B cell (primary cell): Measurements from ENCODE around the gene NOD2. TPM values are rescaled to one million over a fixed set of nuclear protein-coding genes. Genes with fewer than 3 reads are reported as not detected.

Source experiments
- ATAC-seq: fragments of 200-7000 bp; cut with Tn5 transposase; one replicate; pipeline ENCODE4 v1.10.0; 2021; ENCODE audit warnings: low read depth, mild to moderate bottlenecking, moderate number of reproducible peaks, moderate library complexity
- CTCF ChIA-PET: fragments of 350-600 bp; sonication (Branson Sonifier 250); formaldehyde crosslinking; loops from one replicate; lab custom pipeline; 2021; ENCODE audit warnings: antibody characterized with exemption, inconsistent platforms; lab: Charles Lee
- POLR2A ChIA-PET: fragments of 350-600 bp; sonication (Branson Sonifier 250); formaldehyde crosslinking; loops from one replicate; lab custom pipeline; 2021; ENCODE audit warnings: antibody characterized with exemption; lab: Charles Lee
- DNase-seq: peaks from one replicate; pipeline ENCODE4 v3.0.0; 2013
- H2AFZ ChIP-seq: 2 replicates; pipeline ENCODE4 v1.6.1; 2012; ENCODE audit warnings: mild to moderate bottlenecking, low read depth, low read length; ENCODE audit not compliant: insufficient read depth, poor library complexity, severe bottlenecking
- H3K27ac ChIP-seq, 2 donors: 1 replicate in 1 of 2; 2 replicates in 1 of 2; pipeline ENCODE4 v1.5.1; 2012 to 2013; ENCODE audit warnings: low read length in 2 of 2, mild to moderate bottlenecking in 2 of 2, moderate library complexity in 1 of 2
- H3K27me3 ChIP-seq, 4 experiments: fragments of 200-600 bp in 1 of 4; sonication (generic) in 1 of 4; replicated peaks in 1 of 4; 1 replicate in 2 of 4; 2 replicates in 2 of 4; pipeline versions ENCODE4 v1.6.1 to v1.7.0; 2013 to 2016; ENCODE audit warnings: low read length in 3 of 4, mild to moderate bottlenecking in 2 of 4, mixed read lengths in 1 of 4, moderate library complexity in 1 of 4; ENCODE audit not compliant: insufficient read depth in 4 of 4, control insufficient read depth in 3 of 4; ENCODE audit errors: control extremely low read depth in 1 of 4
- H3K36me3 ChIP-seq, 2 experiments: replicated peaks in 1 of 2; 1 replicate in 1 of 2; 2 replicates in 1 of 2; pipeline versions ENCODE4 v1.6.1 to v1.7.1; 2013; ENCODE audit warnings: low read length in 1 of 2; ENCODE audit not compliant: insufficient read depth in 2 of 2, control insufficient read depth in 1 of 2; ENCODE audit errors: control extremely low read depth in 1 of 2, extremely low read depth in 1 of 2
- H3K4me1 ChIP-seq, 2 donors: fragments of 200-600 bp in 1 of 2; sonication (generic) in 1 of 2; 1 replicate in 1 of 2; 2 replicates in 1 of 2; pipeline versions ENCODE4 v1.5.1 to v1.6.1; 2013 to 2017; ENCODE audit warnings: low read length in 2 of 2; ENCODE audit not compliant: control insufficient read depth in 2 of 2, insufficient read depth in 2 of 2
- H3K4me2 ChIP-seq: replicated peaks from 2 replicates; pipeline ENCODE3; 2012; ENCODE audit warnings: mild to moderate bottlenecking, low read depth, low read length; ENCODE audit not compliant: poor library complexity, severe bottlenecking
- H3K4me3 ChIP-seq, 5 experiments: fragments of 200-600 bp in 1 of 5; sonication (generic) in 1 of 5; 1 replicate in 3 of 5; 2 replicates in 2 of 5; pipeline versions ENCODE4 v1.5.1 to v1.7.0; 2011 to 2016; ENCODE audit warnings: low read length in 4 of 5, mild to moderate bottlenecking in 4 of 5, low read depth in 2 of 5, control low read depth in 1 of 5, moderate library complexity in 1 of 5; ENCODE audit not compliant: insufficient read depth in 1 of 5; ENCODE audit errors: control extremely low read depth in 1 of 5, extremely low read depth in 1 of 5
- H3K79me2 ChIP-seq: fragments of 200-600 bp; sonication (generic); one replicate; pipeline ENCODE4 v1.6.0; 2016; ENCODE audit warnings: low read length; ENCODE audit not compliant: control insufficient read depth, insufficient read depth
- H3K9ac ChIP-seq: fragments of 200-600 bp; sonication (generic); 2 replicates; pipeline ENCODE4 v1.6.1; 2017; ENCODE audit warnings: mild to moderate bottlenecking, low read length, moderate library complexity
- H3K9me3 ChIP-seq, 3 donors: one replicate each; pipeline versions ENCODE4 v1.6.1 to v1.7.1; 2013; ENCODE audit warnings: low read length in 2 of 3; ENCODE audit not compliant: control insufficient read depth in 2 of 3, insufficient read depth in 1 of 3; ENCODE audit errors: control extremely low read depth in 1 of 3
- H4K20me1 ChIP-seq: 2 replicates; pipeline ENCODE4 v1.6.0; 2012; ENCODE audit warnings: mild to moderate bottlenecking, low read length; ENCODE audit not compliant: insufficient read depth, control insufficient read depth, poor library complexity, severe bottlenecking
- H3K27ac Mint-ChIP-seq: one replicate; pipeline ENCODE4 v1.8.0; 2021; ENCODE audit warnings: mixed read lengths
- H3K27me3 Mint-ChIP-seq: one replicate; pipeline ENCODE4 v1.8.0; 2021; ENCODE audit warnings: mixed read lengths
- H3K4me1 Mint-ChIP-seq: one replicate; pipeline ENCODE4 v1.8.0; 2021; ENCODE audit warnings: mixed read lengths
- H3K4me3 Mint-ChIP-seq: one replicate; pipeline ENCODE4 v1.8.0; 2021; ENCODE audit warnings: mixed read lengths
- H3K9me3 Mint-ChIP-seq: one replicate; pipeline ENCODE4 v1.8.0; 2022; ENCODE audit warnings: mixed read lengths; ENCODE audit not compliant: insufficient read depth
- EZH2 ChIP-seq: IDR thresholded peaks from 2 replicates; pipeline ENCODE4 v1.6.1; 2012; ENCODE audit warnings: borderline replicate concordance, low read depth, mild to moderate bottlenecking, moderate library complexity, low read length; ENCODE audit not compliant: insufficient read depth, poor library complexity, severe bottlenecking
- WGBS: methylation state at CpG from one replicate; pipeline ENCODE4 v1.1.5; 2013; ENCODE audit warnings: missing lambda C conversion rate; ENCODE audit not compliant: insufficient coverage; 5-methylcytosine and 5-hydroxymethylcytosine counted together
- intact Hi-C: fragments of 100-400 bp; cut with micrococcal nuclease; formaldehyde crosslinking; loops from one replicate; pipeline ENCODE4 v1.10.0; 2022
- polyA plus RNA-seq: library from polyadenylated mRNA; depleted of rRNA; stranded (reverse); fragments of >200 nt; gene quantifications from 2 replicates; pipeline ENCODE4 v1.2.3, GENCODE V29; 2012
- total RNA-seq, 2 donors: library from RNA; stranded (reverse); fragments of 120-200 nt in 1 of 2; gene quantifications; 1 replicate in 1 of 2; 2 replicates in 1 of 2; pipeline versions ENCODE4 v1.2.3 to v1.2.4, GENCODE V29; 2013 to 2022
- TF ChIP-seq, protein P1 (sequence below): fragments of 200-600 bp; IDR thresholded peaks from one replicate; pipeline ENCODE4 v1.8.0; 2022; ENCODE audit warnings: antibody characterized with exemption, mild to moderate bottlenecking

Gene NOD2
- total and polyA plus RNA-seq, 2 donors (not counting 1 experiment from before 2014, with no cell fraction given), result 1.2 to 1.8 TPM

- ChIA-PET POLR2A (interaction anchor here (0.7 kb wide), 1 partner anchor 14 kb away, joined by 6 read pairs; no protein-coding TSS in a partner anchor), CTCF (no interaction called here)
- WGBS, result 92% methylated on average over 19 of the region's 19 CpGs
- no peaks in the 10 kb centered on the region for H3K27me3 Mint-ChIP-seq
- H2AFZ ChIP-seq, result no peak overlapping the region
- peaks cover 1 to 11% (median 10%) of the 10 kb centered on the region in 3 donors for H3K9me3 ChIP-seq
- no peak overlapping the region for H3K27ac ChIP-seq
- peak overlapping the region; percentile 13 for H3K27ac Mint-ChIP-seq
- peaks cover 3% of the 10 kb centered on the region for H3K9me3 Mint-ChIP-seq
- no peaks in the 10 kb centered on the region for H3K79me2 ChIP-seq
- no peak overlapping the region for H3K4me3 ChIP-seq
- H3K4me1 Mint-ChIP-seq, result peaks cover 43% of the 10 kb centered on the region
- H4K20me1 ChIP-seq, result no peaks in the 10 kb centered on the region
- H3K36me3 ChIP-seq, result no peaks in the 10 kb centered on the region
- ATAC-seq (no peak), DNase-seq (no peak)
- no peak overlapping the region for H3K9ac ChIP-seq
- TF ChIP-seq, protein P1, sequence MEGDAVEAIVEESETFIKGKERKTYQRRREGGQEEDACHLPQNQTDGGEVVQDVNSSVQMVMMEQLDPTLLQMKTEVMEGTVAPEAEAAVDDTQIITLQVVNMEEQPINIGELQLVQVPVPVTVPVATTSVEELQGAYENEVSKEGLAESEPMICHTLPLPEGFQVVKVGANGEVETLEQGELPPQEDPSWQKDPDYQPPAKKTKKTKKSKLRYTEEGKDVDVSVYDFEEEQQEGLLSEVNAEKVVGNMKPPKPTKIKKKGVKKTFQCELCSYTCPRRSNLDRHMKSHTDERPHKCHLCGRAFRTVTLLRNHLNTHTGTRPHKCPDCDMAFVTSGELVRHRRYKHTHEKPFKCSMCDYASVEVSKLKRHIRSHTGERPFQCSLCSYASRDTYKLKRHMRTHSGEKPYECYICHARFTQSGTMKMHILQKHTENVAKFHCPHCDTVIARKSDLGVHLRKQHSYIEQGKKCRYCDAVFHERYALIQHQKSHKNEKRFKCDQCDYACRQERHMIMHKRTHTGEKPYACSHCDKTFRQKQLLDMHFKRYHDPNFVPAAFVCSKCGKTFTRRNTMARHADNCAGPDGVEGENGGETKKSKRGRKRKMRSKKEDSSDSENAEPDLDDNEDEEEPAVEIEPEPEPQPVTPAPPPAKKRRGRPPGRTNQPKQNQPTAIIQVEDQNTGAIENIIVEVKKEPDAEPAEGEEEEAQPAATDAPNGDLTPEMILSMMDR, result no peak
- no peak for TF ChIP-seq EZH2
- H3K4me2 ChIP-seq, result no peak overlapping the region
- peak overlapping the region; percentile 86 for H3K4me3 Mint-ChIP-seq
- intact Hi-C loops, result loop anchor here (2.0 kb wide), 1 partner anchor 15 kb away; no protein-coding TSS in a partner anchor
- H3K27me3 ChIP-seq, result no peaks in the 10 kb centered on the region
- H3K4me1 ChIP-seq, result peaks cover 28 to 29% of the 10 kb centered on the region in 2 donors
Observed at GRCh38 chr16:50699326-50700159, 6.1 kb downstream of the NOD2 start.

DNA sequence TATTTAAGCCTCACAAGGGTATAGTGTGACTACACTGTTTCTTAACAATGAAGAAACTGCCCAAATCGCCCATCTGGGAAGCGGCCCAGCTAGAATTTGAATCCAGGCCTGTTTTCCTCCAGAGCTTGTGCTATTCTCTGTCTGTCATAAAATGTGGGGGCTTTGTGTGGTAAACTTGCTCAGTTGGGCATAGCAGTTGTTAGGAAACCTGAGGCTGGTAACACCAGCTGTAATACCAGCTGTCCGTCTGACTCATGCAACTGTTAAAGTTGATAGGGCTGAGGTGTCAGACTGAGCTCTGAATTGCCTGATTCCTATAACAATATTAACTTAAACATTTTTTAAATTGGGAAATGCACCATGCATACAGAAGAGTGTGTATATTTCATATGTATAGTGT, 9.3 kb downstream of the NOD2 start:
- peaks cover 10 to 12% of the 10 kb centered on the region in 2 donors for H3K4me1 ChIP-seq
- TF ChIP-seq, protein P1, result no peak
- no peak for TF ChIP-seq EZH2
- DNase-seq (no peak), ATAC-seq (no peak)
- POLR2A ChIA-PET, result no interaction called here
- no peak overlapping the region for H3K4me2 ChIP-seq
- no peak overlapping the region for H3K9ac ChIP-seq
- Mint-ChIP-seq H3K4me1 (peaks cover 20% of the 10 kb centered on the region), H3K4me3 (no peak overlapping the region), H3K27ac (no peak overlapping the region), H3K9me3 (peaks cover 6% of the 10 kb centered on the region), H3K27me3 (no peaks in the 10 kb centered on the region)
- no peaks in the 10 kb centered on the region for H3K79me2 ChIP-seq
- H3K9me3 ChIP-seq, result peaks cover 1 to 21% (median 16%) of the 10 kb centered on the region in 3 donors
- WGBS, result 83% methylated on average over 2 of the region's 3 CpGs
- CTCF ChIA-PET, result interaction anchor here (0.6 to 1.3 kb wide), 4 partner anchors 31 to 78 kb away, joined by 3 read pairs; no protein-coding TSS in a partner anchor
- H3K36me3 ChIP-seq, result no peaks in the 10 kb centered on the region
- H2AFZ ChIP-seq, result no peak overlapping the region
- intact Hi-C loops, result no loop called here
- H3K27me3 ChIP-seq, result no peaks in the 10 kb centered on the region
- H3K4me3 ChIP-seq, result no peak overlapping the region
- H3K27ac ChIP-seq, result no peak overlapping the region
- H4K20me1 ChIP-seq, result no peaks in the 10 kb centered on the region
